Stimulated activated CD8-positive, alpha-beta memory T cell treated with anti-CD3 and anti-CD28 coated beads, Interleukin-4, amount 100 ng/mL, for 1 hour (primary cell): ENCODE measurements around the gene DIO3.

Experiments
- DNase-seq, 2 donors: peaks; one replicate each; pipeline ENCODE4 v3.0.0-alpha.2; 2020; ENCODE audit warnings: low read depth in 2 of 2, low spot score in 1 of 2

The DIO3 gene

DNA sequence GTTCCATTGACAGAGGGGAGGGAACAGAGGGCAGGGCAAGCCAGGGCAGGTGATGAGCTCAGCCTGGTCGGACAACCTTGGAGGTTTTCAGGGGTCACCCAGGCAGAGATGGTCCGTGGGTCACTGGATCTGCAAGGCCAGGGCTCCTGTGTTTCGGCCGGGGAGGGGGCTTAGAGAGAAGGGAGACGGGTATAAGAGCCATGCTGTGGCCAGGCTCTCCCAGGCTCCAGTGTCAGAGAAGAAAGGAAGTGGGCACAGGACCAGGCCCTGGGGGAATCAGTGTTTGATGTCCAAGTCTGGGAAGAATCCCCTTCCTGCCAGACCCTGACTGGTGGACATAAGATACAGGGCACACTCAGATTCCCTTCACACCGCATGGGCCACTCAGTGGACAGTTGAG is 36.9 kb downstream of the DIO3 start:
- no peak for DNase-seq

DNA sequence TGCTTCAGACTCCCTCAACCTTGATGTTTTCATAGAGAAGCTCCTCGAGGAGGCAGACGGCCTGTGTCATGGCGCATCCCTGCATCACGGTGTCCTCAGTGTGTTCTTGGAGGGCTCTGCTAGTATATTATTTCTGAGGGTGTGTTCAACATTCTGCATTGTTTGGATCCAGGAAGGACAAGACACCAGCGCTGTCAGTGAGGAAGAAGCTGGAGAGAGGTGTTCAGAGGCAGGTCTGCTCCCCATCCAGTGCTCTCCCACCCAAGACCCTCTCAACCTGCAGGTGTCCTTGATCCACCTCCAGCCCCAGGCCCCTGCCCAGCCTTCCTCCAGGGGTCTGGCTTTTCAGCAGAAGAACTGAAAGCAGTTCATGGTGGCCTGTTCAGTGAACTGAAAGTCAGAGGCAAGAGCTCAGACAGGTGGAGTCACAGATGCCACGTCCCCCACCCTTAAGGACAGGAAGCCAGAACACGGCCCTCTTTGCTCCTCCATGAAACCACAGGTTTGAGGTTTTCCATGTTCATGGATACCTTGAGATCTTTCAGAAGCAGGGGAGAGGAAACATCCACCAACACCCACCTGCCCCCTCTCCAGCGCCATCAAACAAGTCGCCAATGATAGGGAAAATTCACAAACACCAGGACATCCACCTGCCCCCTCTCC is 37.4 kb downstream of the DIO3 start:
- no peak for DNase-seq

DNA sequence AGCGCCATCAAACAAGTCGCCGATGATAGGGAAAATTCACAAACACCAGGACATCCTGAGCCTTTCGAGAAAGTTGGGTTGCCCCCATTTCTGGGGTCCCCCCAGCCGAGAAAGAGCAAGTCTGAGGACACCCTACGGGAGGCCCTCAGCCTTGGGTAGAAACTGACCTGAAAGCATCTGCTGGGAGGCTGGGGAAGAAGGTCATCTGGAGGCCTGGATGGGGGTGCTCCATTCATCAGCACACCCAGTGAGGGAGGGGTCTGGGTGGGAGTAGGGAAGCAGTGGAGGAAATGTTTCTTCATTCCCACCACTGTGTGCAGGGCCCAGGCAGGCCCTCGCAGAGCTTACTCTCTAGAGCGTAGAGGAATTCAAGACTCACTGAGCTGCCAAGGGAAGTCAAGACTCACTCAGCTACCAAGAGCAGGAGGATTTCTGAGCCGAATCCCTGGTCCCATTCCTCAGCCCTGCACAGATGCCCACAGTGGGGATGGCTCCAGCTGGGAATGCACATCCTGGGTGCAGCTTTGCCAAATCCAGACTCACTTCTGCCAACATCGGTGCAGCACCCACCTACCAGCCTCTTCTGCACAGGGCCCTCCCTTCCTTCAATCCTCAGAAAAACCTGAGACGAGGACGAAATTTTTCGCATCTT is 38.1 kb downstream of the DIO3 start:
- no peak for DNase-seq

DNA sequence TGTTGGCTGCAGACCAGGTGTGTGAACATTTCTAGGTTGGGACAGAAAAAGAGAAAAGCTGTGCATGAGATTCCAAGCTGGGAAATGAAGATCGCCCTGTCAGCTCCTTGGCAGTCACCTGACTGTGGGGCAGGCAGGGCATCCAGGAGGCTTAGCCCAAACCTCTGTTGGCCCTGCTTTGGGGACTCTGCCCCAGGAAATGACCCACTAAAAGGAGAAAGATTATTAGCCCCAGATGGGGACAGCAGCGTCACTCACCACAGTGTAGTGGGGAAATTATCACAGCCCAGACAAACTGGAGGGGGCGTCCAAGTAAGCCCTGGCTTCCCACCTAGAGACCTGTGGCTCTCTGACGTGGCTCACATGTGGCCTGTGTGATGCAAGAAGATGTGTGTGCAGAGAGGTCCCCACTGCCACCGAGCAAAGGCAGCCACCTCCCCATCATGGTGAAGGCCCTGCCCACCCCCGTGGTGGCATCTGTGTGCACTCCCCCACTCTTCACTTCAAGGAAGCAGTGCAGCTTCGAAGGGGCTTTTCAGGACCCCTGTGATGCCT is 39.1 kb downstream of the DIO3 start:
- no peak for DNase-seq

DNA sequence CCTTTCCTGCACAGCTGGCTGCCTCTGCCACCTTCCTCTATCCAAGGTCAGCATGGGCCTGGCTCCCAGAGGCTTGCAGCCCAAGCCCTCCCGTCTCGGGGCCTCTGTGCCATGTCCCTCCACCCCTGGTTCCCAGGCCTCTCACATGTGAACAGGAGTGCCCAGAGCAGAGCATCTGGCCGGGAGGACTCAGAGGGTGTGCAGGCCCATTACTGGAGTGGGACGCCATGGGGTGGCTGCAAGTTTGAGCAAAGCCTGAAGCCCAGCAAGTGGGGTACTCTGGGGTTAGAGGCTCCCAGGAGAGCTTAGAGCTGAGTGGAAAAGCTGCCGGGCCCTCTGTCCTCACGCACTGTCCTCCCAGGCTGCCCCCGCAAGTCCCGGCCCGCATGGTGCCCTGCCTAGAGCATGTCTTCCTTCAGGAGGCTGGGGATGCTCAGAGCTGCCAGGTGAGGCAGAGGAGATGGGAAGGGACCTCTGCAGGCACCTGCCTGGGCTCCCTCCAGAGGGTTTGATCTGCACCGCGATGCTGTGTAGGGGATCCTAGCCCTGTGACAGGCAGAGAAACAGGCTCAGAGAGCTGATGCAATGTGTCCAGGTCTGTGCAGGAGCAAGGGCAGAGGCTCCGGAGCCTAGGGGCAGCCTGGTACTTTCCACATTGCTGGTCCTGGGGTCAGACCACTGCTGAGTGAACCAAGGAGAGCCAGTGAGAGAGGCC is 39.8 kb downstream of the DIO3 start:
- DNase-seq, result no peak

DNA sequence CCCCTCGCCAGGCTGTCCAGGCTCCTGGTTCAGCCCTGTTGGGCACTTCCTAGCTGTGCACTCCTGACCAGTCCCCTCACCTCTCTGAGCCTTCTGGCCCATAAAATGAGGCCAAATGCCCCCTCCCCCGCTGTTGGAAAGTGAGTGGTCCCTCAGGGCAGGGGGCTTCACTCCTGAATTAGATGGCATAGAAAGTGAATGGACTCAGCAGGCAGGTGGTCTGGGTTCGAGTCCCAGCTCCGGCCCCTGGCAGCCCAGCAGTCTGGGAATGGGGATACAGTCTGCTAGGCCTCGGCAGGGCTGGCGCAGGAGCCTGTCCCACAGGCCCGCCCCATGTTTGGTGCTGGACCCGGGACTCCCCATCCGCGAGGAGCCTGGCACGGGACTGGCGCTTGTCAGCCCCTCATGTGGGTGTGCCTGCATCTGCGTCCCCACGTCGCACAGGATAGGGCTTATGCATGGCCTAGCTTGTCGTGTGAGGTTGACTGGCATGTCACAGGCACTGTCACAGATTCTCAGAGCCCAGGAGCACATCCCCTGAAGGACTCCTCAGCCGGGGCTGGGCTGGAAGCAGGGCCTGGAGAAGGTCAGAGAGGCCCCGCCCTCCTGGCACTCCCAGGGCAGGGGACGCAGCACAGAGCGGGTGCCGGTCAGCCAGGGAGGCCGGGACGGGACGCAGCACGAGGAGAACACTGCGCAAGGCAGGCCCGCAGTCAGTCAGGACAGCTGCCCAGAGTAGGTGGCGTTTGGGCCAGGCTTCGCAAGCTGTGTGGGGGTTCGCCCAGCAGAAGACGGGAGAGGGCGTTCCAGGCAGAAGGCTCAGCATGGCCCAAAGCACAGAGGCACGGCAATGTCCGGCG is 40.5 kb downstream of the DIO3 start:
- no peak for DNase-seq

DNA sequence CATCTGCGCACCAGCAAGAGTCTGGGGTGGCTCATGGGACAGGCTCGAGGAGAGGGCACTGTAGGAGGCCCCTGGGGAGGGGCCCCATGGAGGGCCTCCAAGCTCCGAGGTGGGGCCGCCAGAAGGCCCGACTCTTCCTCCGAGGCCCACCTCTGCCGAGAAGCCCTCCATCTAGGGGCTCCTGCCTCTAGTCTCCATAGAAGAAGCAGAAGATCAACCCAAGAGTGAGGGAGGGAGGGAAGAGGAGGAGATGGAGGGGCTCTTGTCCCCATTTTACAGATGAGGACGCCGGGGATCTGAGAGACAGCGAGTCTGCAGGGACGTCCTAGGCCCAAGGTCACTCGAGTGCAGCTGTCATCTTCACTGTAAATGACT is 41.2 kb downstream of the DIO3 start:
- no peak for DNase-seq

DNA sequence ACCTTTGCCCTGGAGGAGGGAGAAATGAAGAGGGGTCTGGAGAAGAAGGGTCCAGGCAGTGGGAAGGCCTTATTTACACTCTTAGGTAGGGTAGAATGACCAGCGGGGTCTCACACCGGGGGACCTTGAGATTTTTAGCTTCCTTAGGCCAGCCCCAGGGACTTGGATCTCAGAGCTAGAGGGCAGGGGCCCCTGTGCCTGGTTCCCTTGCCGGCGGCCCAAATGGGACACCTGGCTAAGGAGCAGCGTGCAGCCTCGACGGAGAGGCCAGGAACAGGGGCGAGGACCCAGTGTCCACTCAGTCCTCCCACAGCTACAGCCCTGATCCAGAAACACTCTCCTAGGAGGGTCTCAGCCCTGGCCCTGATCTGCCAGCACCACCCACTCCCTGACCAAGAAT is 41.8 kb downstream of the DIO3 start:
- no peak for DNase-seq

DNA sequence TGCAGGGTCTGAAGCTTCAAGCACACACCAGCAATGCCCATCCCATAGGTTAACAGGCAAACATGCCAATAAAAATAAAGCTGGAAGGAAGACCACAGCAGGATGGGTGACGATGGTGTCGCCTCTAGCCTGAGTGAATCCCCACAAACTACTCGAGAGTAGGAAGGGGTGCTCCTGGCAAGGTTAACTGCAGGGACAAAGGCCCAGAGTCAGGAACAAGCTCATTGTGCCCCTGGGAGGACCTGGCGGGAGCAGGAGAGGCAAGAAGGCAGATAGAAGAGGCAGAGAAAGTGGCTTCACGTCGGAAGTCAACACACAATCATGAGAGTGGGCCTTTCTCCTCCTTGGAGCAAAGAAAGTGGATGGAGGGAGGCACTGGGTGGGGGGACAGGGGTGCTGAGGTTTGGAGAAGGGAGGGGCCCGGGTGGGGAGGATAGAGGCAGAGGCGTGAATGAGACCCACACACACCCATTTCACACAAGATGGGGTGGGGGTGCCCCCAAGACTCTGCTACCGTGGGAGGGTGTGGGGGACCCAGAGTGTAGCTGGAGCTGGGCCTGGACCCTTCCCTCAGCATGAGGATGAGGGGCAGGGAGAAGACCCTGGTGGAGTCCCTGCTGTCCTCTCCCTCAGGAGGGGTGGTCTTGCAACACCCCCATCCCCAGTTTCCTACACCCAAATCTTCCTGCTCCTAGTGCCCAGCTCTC is 43.1 kb downstream of the DIO3 start:
- DNase-seq, result no peak

DNA sequence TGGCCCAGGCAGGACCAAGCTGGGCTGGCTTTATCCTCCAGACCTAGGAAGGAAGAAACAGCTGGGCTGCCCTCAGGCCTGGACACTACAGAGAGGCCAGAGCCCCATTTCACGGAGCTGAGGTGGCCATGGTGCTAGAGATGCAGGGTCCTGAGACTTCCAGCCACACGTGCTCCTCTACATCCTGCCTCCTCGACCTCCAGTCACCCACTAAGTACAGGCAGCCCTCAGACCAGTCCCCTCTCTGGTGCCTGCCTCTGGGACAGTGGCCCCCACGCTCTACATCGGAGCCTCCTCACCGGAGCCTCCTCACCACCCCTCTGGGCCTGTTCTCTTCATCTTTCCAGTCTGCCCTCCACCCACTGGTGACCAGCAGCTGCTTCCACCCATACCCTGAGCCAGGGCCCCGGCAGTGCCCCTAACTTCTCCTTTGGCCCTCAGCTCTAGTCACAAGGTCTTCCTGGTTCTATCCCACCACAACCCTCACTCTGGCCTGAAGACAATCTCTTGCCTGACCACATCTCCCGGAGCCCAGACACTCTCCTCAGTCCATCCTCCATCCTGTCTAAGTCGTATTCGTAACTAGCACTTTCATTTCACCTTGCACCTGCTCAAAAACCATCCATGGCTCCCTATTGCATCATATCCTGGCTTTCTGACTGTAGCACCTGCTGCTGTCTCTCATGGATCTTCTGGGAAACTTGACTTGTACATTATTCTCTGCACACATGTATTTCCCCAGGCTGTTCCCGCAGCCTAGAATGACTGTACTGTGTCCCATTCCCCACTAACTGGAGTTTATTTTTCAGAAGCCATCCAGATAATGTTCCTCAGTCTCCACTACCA is 43.9 kb downstream of the DIO3 start:
- no peak for DNase-seq

DNA sequence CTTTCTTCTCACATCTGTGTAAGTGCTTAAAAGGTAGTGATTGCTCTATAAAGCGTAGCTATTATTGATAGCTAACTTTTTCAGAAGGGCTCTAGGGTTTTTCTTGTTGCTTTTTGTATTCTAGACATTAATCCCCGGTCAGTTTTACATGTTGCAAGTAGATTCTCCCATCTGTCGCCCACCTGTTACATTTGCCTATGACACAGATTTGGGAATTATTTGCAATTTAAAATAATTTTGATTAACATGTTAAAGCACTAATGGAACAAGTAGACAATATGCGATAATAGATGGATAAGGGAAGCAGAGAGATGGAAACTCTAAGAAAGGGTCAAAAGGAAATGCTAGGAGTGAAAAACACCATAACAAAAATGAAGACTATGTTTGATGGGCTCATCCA is 44.5 kb downstream of the DIO3 start:
- DNase-seq, result no peak
